NCI-H2107 (cell line): ENCODE measurements around the gene ESR2.
A peak's percentile ranks its signal among the peaks of the same experiment; 100 is the strongest.
"Not testable (repeated sequence)": the region's sequence is repeated elsewhere in the genome, so short reads cannot be mapped to it uniquely, and the experiment has no call there.

Experiments
- DNase-seq: peaks from one replicate; lab custom pipeline; 2025; lab: John Stamatoyannopoulos, UW

Gene ESR2

DNA sequence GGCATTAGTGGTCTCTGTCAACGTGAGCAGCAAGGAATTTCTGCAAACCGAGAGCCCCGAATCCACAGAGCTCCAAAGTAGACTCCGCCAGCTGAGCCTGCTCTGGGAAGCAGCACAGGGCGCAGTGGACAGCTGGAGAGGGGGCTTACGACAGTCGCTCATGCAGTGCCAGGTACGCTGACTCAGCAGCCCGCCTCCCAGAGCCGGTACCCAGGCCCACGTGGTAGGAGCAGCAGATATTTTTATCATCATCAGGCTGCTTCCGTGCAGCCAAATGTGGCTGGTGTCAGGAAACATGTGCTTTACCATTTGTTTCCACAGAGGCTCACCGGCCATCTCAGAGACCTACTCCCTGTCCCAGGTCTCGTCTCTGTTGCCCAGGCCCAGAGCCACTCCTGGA is 73.7 kb downstream of the ESR2 start:
- DNase-seq: no peak

GRCh38 chr14:64220056-64220455 is 74.1 kb downstream of the ESR2 start:
- no peak for DNase-seq

DNA sequence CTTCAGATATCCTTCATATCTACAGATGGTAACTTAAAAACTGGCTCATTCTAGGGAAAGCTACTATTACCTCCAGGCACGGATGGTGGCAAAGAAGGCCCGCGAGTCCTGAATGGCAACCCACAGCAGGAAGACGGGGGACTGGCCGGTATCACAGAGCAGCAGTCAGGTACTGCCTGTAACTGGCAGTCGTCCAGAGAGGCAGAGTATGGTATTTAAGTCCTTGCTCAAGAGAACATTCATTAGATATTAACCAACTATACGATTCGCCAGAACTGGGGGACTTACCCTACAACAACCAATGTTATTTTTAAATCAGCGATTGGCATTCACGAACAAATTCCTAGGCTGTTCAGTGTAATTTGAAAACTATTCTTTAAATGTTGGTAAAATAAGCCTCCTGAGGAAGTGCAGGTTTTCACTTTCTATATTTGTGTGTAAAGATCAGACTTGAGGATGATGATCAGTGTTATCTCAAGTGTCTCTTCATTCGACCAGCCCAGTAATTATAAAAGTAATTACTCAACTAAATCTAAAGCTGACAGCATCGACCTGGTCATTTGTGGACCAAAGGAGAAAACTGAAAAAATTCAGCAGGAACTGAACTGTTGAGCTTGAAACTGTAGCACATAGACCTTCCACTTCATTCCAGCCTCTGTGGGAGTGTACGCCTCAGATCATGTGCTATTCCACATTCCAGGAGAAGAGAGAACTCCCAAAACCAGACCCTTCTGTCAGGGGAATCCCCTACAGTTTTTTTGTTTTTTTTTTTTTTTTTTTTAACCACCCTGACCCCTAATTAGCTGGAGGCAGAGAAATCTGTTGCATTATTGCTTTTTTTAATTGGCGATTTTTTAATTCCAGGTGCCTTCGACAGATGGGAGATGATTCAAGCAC is 75.6 kb downstream of the ESR2 start:
- DNase-seq: no peak

DNA sequence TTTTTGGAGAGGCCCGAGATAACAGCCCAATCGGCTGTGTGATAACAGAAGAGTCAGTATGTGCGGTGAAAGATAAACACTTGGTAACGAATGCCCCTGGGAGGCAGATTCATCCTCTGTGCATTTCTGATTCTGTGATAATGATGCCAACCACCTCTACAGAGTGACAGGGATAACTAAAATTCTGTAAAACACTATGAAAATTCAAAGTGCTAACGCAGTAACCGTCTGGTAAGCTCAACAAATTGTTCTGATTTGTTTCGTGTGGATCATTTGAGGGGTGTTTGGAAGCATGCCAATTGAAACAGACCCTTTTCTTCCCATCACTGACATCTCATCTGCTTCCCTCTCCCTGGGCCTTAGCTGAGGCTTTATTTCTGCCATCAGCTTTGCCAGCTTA is 76.3 kb downstream of the ESR2 start:
- DNase-seq: no peak

- no peak for DNase-seq
Measured at GRCh38 chr14:64217308-64217707, 76.9 kb downstream of the ESR2 start.

- DNase-seq: no peak
Measured at GRCh38 chr14:64215978-64216377, 78.2 kb downstream of the ESR2 start.

DNA sequence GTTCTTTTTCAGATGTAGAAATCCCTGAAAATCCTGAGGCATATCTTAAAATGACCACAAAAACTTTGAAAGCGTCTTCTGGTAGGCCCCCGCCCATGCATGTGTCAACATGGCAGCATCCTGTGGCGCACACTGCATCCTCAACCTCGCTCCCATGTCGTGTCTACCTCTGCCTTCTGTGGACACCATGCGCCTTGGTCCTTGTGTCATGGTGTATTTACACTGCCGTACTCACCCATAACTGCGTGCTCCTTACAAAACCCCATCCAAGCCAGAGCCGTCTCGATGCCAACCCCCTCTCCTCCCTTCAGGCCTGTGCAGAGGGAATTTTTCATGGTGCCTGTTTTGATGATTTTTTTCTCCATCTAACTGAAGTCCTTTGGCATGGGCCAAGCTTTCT is 78.9 kb downstream of the ESR2 start:
- no peak for DNase-seq

DNA sequence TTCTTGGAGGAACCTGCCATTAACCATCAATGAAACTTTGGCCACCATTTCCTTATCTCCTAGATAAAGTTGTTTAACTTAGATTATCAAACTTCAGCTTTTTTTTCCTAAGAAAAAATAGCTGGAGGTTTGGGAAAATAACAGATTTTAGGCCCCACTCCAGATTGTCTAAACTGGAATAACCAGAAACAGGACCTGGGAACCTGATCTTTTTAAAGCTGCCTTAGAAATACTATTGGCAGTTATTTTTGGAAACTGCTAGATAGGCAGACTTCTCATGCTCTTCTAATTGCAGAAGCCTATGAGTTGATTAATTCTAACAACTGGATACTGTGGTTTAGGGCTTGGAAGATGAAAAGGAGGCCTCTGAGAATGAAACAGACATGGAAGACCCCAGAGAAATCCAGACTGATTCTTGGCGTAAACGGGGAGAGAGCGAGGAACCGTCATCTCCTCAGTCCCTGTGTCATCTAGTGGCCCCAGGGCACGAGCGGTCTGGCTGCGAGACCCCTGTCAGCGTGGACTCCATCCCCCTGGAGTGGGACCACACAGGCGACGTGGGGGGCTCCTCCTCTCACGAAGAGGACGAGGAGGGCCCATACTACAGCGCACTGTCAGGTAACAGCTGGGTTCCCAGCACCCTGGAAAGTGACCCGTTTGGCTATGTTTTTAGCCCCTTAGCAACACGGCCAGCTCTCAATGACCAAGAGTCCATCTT is 80.2 kb downstream of the ESR2 start:
- no peak for DNase-seq

DNA sequence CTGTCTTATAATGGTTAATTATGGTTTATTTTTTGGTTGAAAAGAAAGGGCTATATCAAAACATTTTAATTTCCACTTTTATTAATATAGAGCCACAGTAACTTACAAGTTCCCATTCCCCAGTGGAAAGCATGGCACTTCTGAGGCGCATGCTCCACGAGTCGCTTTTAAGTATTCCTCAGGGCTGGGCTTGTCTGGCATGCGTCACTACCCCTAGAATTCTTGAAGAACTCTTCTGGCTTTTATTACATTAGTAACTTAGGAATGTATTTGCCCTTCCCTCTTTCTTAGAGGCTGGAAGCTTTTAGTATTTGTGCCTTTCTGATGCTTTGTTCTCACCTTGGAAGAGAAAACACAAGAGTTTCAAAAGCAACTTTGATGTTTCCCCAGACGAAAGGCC is 81.1 kb downstream of the ESR2 start:
- DNase-seq: no peak

- no peak for DNase-seq
Measured at GRCh38 chr14:64212666-64213065, 81.5 kb downstream of the ESR2 start.

DNA sequence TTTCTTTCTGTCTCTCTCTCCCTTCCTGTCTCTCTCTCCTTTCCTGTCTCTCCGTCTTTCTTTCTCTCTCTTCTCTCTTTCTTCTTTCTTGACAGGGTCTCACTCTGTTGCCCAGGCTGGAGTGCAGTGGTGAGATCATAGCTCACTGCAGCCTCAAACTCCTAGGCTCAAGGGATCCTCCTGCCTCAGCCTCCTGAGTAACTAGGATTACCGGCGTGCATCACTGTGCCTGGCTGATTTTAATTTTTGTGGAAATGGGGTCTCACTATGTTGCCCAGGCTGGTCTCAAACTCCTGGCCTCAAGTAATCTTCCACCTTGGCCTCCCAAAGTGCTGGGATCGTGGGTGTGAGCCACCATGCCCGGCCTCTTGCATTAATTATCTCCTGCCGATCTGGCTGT is 83.3 kb downstream of the ESR2 start:
- DNase-seq: not testable (repeated sequence)

DNA sequence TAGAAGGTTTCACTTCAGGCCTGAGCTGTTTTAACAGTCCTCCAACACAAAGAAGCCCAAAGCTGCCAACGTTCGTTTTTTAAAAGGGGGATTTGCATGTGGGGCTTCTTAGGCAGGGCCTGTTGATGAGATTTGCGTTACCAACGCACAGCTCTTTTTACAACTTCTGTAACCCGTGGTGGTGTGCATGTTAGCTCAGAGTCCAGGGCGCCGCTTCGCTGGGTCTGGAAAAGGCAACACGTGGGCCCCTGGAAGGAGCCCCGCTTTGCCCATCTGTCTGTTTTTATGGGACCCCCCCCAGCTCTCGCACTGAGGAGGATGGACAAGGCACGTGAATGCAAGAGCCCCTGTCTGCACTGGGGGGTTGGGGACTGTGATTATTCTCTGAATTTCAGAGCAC is 84.0 kb downstream of the ESR2 start:
- DNase-seq: no peak

DNA sequence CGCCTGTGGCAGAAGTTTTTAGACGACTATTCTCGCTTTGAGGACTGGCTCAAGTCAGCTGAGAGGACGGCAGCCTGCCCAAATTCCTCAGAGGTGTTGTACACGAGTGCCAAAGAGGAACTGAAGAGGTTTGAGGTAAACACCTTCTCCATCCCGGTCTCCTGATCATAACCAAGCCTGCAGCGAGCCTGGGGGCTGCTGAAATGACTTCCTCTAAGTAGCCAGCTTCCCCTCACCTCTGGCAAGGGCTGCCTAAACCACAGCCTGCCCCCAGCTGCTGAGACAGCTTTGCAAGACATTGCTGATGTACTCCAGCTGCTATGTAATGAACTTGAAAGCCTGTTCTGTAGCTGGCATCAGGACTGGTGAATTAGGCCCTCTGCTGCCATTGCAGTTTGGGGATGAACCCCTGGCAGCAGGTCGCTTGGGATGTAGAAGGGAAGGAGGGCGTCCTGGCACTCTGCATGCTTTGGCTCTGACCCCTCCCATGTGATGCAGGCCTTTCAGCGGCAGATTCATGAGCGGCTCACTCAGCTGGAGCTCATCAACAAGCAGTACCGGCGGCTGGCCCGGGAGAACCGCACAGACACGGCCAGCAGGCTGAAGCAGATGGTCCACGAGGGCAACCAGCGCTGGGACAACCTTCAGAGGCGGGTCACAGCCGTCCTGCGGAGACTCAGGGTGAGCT is 84.6 kb downstream of the ESR2 start:
- DNase-seq: no peak

- no peak for DNase-seq
Measured at GRCh38 chr14:64208981-64209380, 85.2 kb downstream of the ESR2 start.

- no peak for DNase-seq
Measured at GRCh38 chr14:64208261-64208660, 85.9 kb downstream of the ESR2 start.

DNA sequence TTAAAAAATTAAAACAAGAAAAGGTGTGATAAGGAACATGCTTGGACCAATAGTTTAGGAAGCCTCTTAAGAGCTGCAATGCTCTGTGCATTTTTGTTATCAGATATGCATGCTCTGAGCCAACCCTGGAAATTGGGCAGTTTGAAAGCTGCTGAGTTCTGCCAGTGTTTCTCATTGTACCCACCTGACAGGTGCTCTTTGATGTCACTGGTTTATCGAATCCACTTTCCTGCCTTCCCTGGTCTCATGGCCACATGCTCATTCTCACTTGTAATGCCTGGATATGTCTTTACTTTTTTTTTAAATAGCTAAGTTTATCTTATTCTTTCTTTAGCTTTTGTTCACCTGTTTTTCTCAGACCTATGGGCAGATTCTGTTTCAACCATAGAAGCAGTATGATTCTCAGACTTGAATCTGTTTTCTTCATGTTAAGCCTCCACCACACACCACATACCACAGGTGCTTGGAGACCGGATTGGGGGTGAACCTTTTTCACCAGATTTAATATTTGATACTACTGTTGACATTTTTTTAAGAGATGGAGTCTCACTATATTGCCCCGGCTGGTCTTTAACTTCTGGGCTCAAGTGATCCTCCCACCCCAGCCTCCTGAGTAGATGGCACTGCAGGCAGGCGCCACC is 90.7 kb downstream of the ESR2 start:
- no peak for DNase-seq

GRCh38 chr14:64202716-64203115 is 91.5 kb downstream of the ESR2 start:
- DNase-seq: peak; percentile 13

- DNase-seq: no peak
Measured at GRCh38 chr14:64201921-64202545, 92.1 kb downstream of the ESR2 start.

GRCh38 chr14:64201296-64201695 is 92.9 kb downstream of the ESR2 start:
- DNase-seq: no peak

DNA sequence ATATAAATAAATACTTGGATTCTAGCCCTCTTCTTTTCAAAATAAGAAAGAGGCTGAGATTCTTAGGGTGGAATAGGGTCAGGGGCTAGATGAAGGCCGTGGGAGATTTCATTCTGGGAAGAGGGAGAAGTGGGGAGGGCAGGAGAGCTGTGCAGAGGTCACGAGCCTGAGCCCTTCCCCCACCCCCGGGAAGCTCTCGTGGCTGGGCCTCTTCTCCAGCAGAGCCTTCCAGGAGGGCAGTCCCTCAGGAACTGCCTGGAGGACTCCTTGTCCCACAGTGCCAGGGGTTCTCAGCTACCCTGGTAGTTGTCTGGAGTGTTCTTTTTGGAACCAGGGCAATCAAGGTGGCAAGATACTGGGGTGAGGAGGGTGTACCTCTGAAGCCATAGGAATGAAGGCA is 94.0 kb downstream of the ESR2 start:
- DNase-seq: no peak

DNA sequence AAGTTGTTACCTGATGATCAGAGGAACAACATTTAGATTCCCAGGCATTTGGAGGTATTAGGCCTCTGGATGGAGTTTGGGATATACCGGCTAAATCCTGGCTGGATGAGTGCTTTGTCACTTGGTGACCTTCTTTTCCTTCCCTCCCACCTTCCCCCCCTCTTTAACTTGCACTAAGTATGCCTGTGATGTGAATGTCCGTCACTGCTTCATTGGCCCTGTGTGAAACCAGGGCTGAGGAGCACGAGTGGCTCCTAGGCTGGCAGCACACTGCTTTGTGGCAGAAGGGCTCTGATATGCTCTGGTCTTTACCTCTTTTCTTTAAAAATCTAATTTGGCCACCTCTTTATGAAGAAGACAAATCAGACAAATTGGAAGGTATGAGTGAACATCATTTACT is 95.7 kb downstream of the ESR2 start:
- DNase-seq: no peak

- no peak for DNase-seq
Measured at GRCh38 chr14:64197996-64198395, 96.2 kb downstream of the ESR2 start.
